Motor neuron (in vitro differentiated cells): ENCODE data around the gene CHM. TPM values are rescaled to one million over a fixed set of nuclear protein-coding genes. Genes with fewer than 3 reads are reported as not detected.
"Not testable (repeated sequence)": the region's sequence is repeated elsewhere in the genome, so short reads cannot be mapped to it uniquely, and the experiment has no call there.

ENCODE experiments used
- ATAC-seq, 8 experiments: fragments of 200-7000 bp; cut with Tn5 transposase; replicated peaks in 6 of 8; 2 replicates each; pipeline ENCODE4 v1.8.0; 2021; ENCODE audit warnings: mild to moderate bottlenecking in 8 of 8, moderate library complexity in 8 of 8
- H3K27ac ChIP-seq, 2 donors: fragments of 250-450 bp; sonication (Bioruptor Pico); 2 replicates each; pipeline ENCODE4 v1.9.0; 2021; ENCODE audit warnings: antibody characterized with exemption in 2 of 2, mild to moderate bottlenecking in 2 of 2, moderate library complexity in 1 of 2
- H3K4me1 ChIP-seq, 2 donors: fragments of 250-450 bp; sonication (Bioruptor Pico); replicated peaks in 1 of 2; 2 replicates each; pipeline ENCODE4 v1.6.1; 2021; ENCODE audit warnings: antibody characterized with exemption in 2 of 2, mild to moderate bottlenecking in 2 of 2, moderate library complexity in 1 of 2
- H3K4me3 ChIP-seq, 5 donors: fragments of 250-450 bp; sonication (Bioruptor Pico); 2 replicates each; pipeline ENCODE4 v1.9.0; 2021; ENCODE audit warnings: antibody characterized with exemption in 5 of 5, mild to moderate bottlenecking in 5 of 5, moderate library complexity in 4 of 5
- WGBS, 10 experiments: fragments of 450-650 bp; shearing (Covaris generic); methylation state at CpG; one replicate each; pipeline ENCODE4 v1.0.0; 2022; 5-methylcytosine and 5-hydroxymethylcytosine counted together
- in situ Hi-C, 9 experiments: fragments of 400-800 bp; cut with MboI; loops; one replicate each; pipeline ENCODE4 v1.15.0; 2021; ENCODE audit warnings: low sequenced_read_pairs in 9 of 9, low pct_unique_long_range_greater_than_20kb in 2 of 9; ENCODE audit not compliant: unreplicated experiment in 9 of 9
- total RNA-seq, 8 experiments: library from RNA; unstranded; fragments of 300-600 nt; gene quantifications; 2 replicates each; pipeline versions ENCODE4 v1.2.3 to v1.2.4, GENCODE V29; 2022

Gene CHM
- total RNA-seq, 8 experiments from 2014 or later, result 10.8 to 44.6 (median 25.4) TPM

DNA sequence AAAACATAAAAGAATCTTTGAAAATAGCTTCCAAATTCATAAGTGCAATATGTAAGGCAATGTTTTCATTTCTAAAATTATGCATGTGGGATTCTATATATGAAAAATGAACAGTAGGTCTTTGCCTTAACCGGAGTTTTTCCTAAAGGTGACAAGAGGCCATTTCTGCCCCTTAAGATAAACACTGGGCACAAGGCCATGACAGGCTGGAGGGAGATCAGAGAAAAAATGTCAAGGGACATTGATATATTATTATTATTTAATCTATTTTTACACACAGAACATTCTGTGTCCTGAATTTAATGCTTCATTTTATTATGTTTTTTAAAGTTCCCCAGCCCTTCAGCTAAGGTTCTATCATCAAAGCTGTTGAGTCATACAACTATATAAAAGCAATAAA lies 118.8 kb downstream of the CHM start:
- in situ Hi-C loops, result no loop called here
- H3K4me1 ChIP-seq, result peaks cover 0 to 2% of the 10 kb centered on the region in 2 donors
- H3K27ac ChIP-seq, result no peak overlapping the region
- ATAC-seq, result no peak
- WGBS, 10 experiments, result 71 to 100% (median 86%) methylated on average over 1 of the region's 1 CpG; no CpG with 5 or more reads in 4 of the 10 experiments
- no peak overlapping the region for H3K4me3 ChIP-seq

DNA sequence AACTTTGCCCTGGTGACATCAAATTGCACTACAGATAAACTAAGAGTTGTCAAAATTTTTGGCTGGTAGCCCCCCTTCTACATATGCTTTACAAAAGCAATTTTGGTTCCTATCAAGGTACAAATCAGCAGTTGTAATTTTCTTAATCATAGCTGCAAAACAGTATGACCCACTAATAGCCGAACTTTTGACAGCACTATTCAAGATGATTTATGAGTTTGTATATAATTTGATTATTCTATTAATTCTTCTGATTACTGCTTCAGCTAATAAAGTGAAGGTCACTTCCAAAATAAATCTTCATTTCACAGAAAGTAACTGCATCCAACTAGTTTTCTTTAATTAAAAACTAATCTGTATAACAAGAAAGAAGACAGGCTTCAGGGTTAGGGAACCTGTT lies 119.6 kb downstream of the CHM start:
- 33 to 100% methylated on average over 1 of the region's 1 CpG; no CpG with 5 or more reads in 8 of the 10 experiments for WGBS, 10 experiments
- no peak overlapping the region for H3K27ac ChIP-seq
- no peak for ATAC-seq
- in situ Hi-C loops, result no loop called here
- no peak overlapping the region for H3K4me3 ChIP-seq
- H3K4me1 ChIP-seq, result peaks cover 0 to 2% of the 10 kb centered on the region in 2 donors

DNA sequence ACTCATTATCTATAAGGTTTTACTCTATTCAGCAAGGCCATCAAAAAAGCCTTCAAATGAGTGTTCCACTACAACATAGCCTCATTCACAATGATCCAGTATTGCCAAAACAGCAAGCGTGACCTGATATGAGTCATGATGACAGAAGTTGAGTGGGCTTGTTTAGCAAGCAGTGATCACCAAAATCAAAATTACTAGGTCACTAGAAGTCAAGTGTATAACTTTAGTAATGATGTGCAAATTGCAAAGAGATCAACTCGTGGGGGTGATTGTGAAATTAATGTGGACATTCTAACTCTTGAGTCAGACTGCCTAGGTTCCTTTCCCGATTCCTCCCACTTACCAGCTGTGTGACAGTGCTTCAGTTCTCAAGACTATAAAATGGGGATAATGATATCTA lies 124.5 kb downstream of the CHM start:
- in situ Hi-C loops, result no loop called here

DNA sequence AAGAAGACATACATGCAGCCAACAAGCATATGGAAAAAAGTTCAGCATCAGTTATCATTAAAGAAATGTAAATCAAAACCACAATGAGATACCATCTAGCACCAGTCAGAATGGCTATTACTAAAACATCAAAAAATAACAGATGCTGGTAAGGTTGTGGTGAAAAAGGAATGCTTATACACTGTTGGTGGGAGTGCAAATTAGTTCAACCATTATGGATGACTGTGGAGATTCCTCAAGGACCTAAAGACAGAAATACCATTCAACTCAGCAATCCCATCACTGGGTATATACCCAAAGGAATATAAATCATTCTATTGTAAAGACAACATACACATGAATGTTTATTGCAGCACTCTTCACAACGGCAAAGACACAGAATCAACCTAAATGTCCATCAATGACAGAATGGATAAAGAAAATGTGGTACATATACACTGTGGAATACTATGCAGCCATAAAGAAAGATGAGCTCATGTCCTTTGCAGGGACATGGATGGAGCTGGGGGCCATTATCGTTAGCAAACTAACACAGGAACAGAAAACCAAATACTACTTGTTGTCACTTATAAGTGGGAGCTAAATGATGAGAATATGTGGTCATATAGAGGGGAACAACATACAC lies 130.6 kb downstream of the CHM start:
- H3K4me1 ChIP-seq, H3K4me3 ChIP-seq, ATAC-seq, H3K27ac ChIP-seq, in situ Hi-C loops: not testable (repeated sequence)
- 0 to 100% (median 83%) methylated on average over 1 to 2 of the region's 2 CpGs; no CpG with 5 or more reads in 5 of the 10 experiments for WGBS, 10 experiments

More for the DNA sequence above, 124.5 kb downstream of the CHM start:
- Histone ChIP-seq H3K4me1 (no peaks in the 10 kb centered on the region), H3K27ac (no peak overlapping the region), H3K4me3 (no peak overlapping the region)
- WGBS, 10 experiments, result 20 to 100% (median 67%) methylated on average over 1 to 3 of the region's 3 CpGs; no CpG with 5 or more reads in 6 of the 10 experiments
- ATAC-seq, result no peak

DNA sequence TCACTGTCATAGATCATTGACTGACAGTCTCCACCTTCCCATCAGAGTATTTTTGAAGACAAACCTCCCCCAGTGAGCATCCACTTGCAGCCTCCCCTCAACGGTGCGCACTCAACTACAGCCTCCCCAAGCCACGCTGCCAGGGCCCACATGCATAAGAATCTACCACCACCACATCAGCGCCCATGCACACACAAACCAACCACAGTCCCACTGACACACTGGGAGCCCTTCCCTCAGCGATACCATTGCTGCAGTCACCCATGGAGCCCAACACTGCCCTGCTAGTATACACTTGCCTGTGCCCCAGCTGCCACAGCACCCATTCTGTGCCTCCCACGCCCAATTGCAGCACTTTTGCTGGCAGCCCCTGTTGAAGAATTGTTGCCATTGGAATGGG lies 132.9 kb downstream of the CHM start:
- Histone ChIP-seq H3K27ac (no peak overlapping the region), H3K4me3 (no peak overlapping the region), H3K4me1 (no peaks in the 10 kb centered on the region)
- in situ Hi-C loops, result no loop called here
- 71 to 100% (median 96%) methylated on average over 1 to 2 of the region's 6 CpGs; no CpG with 5 or more reads in 6 of the 10 experiments for WGBS, 10 experiments
- ATAC-seq, result no peak

DNA sequence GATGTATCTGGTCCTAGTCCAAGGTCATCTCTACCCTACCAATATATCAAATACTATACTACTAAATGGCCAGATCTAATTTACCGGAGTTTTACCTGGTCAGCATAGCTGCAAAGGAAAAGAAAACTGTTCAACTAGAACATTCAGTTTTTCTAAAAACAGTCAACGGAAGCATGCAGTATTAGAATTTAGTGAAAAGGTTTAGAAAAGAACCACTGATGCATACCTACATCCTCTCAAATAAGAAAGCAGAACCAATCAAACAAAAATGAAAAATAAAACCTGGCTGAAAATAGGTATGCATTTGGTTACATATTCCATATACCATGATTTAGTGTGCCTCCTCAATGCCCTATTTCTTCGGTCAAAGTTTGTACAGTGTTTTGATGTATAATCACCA lies 140.0 kb downstream of the CHM start:
- H3K4me3 ChIP-seq, result no peak overlapping the region
- in situ Hi-C loops, result no loop called here
- 57 to 100% (median 100%) methylated on average over 1 to 3 of the region's 3 CpGs; no CpG with 5 or more reads in 2 of the 10 experiments for WGBS, 10 experiments

DNA sequence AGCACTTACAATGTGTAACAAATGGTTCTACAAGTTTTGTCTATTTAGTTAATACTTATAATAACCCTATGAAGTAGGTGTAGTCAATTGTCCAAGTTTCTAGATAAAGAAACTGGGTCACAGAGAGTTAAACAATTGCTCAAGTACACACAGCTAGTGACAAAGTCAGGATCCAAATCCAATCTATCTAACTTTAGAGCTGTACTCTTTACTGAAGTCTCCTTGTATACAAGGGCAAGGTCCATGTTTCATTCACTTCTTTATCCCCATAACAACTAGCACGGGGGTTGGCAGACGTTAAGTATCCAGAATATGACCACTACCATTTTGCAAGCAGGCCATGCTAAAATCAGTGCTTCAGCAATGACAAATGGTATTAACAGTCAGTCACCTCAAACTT lies 141.0 kb downstream of the CHM start:
- Histone ChIP-seq H3K4me1 (no peaks in the 10 kb centered on the region), H3K27ac (no peak overlapping the region), H3K4me3 (no peak overlapping the region)
- WGBS, 10 experiments, result 33 to 93% (median 90%) methylated on average over 1 to 2 of the region's 2 CpGs; no CpG with 5 or more reads in 7 of the 10 experiments
- ATAC-seq, result no peak
- in situ Hi-C loops, result no loop called here

More for the DNA sequence above, 140.0 kb downstream of the CHM start:
- Histone ChIP-seq H3K4me1 (no peaks in the 10 kb centered on the region), H3K27ac (no peak overlapping the region)
- ATAC-seq, result no peak

DNA sequence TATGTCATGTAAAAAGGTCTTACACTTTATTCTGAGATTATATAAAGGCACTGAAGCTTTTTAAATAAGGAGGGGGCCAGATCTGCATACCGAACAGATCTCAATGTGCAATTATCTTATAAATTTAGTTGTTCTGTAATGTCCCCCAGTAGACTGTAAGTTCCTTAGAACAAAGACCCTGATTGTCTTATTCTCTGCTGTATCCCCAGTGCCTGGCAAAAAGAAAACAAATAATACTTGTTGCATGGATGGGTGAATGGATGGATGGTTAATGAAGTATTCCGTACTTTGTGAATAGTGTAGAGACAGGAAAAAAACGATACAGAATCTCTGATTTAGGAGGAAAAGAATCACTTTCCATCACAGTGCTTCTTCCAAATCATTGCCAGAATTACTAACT lies 141.5 kb downstream of the CHM start:
- Histone ChIP-seq H3K27ac (no peak overlapping the region), H3K4me3 (no peak overlapping the region), H3K4me1 (no peaks in the 10 kb centered on the region)
- 72 to 100% (median 100%) methylated on average over 1 to 2 of the region's 3 CpGs; no CpG with 5 or more reads in 6 of the 10 experiments for WGBS, 10 experiments
- ATAC-seq, result no peak
- in situ Hi-C loops, result no loop called here

DNA sequence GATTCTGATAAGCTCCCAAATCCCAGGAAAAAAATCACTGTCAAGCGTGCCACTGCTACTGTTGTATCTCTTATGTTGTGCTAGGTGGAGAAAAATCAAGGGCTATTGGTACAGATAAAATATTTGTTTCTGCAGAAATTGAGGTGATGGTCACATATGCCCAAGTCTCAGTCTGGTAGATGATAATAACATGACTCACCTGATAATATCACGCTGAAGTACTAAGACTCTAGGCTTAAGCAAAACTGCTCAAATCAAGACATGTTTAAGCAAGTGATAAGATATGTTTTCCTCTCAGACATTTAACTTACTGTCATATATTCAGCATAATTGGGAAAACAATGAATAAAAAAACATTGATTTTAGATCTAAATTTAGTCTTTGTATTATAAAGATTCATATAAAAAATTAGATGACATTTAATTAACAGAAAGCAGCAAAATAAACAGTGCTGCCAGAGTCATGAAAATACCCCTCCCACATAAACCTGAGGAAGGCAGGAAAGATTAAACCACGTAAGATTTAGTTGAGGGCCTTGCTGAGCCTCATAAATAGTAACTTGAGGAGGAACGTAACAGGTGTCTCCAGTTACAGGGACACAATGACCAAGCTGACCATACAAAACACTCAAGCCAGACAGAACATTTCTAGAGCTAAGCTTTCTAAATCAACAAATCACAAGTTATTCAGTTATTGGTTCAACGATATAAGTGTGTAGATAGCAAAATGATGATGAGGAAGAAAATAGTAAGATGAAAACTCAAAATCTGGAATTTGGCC lies 143.5 kb downstream of the CHM start:
- in situ Hi-C loops, result no loop called here
- H3K4me3 ChIP-seq, result no peak overlapping the region
- H3K27ac ChIP-seq, result no peak overlapping the region
- no peaks in the 10 kb centered on the region for H3K4me1 ChIP-seq
- WGBS, 10 experiments, result 66 to 100% (median 100%) methylated on average over 1 to 5 of the region's 5 CpGs; no CpG with 5 or more reads in 3 of the 10 experiments
- ATAC-seq, result no peak

DNA sequence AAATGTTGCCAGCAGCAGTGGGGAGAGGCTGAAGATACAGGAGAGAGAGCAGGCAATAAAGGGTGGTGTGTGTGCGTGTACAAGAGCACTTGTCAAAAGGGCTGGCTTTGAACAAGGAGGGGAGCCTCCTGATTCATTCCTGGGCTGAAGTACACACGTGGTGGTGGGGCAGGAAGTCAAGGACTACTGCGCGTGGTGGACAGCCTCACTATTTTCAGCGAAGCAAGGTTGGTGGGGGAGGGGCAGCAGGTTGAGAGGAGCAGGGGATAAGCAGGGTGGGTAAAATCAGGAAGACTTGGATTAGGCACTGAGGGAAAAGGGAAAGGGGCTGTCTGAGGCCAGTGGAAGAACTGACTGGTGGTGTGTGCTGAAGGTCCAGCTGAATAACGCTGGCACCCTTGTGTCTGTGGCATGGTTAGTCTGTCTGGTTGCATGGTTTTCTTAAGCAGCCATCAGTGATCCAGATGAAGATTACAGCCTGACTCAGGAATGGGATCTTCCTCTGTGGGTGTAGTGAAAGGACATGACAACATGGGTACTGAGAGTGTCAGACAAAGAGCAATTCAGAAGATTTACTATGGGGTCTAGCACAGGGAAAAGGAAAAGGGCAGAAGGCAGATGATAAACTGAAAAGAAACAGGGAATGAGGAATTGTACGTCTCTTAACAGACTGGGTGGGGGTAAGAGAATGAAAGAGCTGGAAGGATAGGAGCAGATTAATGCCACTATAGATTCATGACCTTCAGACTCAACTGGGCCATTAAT lies 149.8 kb downstream of the CHM start:
- in situ Hi-C loops, result no loop called here
- no peak overlapping the region for H3K4me3 ChIP-seq
- WGBS, 10 experiments, result 0 to 54% methylated on average over 1 to 5 of the region's 7 CpGs; no CpG with 5 or more reads in 8 of the 10 experiments

DNA sequence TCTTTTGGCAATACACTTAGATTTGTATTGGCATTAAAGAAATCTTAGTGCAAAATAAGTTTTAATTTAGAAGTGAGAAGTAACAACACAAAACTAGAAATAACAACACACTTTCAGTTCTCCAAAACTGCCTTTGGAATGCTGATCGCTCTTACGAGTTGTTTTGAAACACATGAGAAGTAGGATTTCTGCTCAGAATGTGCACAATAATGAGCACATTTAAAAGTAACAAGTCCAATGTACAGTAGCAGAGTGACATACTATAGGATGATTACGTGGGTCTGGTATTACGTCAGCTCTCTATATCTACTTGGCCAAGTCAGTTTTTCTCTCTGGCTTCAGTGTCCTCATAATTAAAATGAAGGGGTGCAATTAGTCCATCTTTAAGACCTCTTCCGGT lies 164.8 kb downstream of the CHM start:
- 47 to 100% (median 93%) methylated on average over 1 to 5 of the region's 5 CpGs; no CpG with 5 or more reads in 4 of the 10 experiments for WGBS, 10 experiments
- in situ Hi-C loops, result no loop called here
- Histone ChIP-seq H3K27ac (no peak overlapping the region), H3K4me1 (no peaks in the 10 kb centered on the region), H3K4me3 (no peak overlapping the region)
- no peak for ATAC-seq

More for the DNA sequence above, 149.8 kb downstream of the CHM start:
- Histone ChIP-seq H3K27ac (peak overlapping the region; percentile 73 to 91), H3K4me1 (peaks cover 2 to 13% of the 10 kb centered on the region in 2 donors)
- peak in 5 of 8 experiments; percentile 67 to 87 (median 83) for ATAC-seq

DNA sequence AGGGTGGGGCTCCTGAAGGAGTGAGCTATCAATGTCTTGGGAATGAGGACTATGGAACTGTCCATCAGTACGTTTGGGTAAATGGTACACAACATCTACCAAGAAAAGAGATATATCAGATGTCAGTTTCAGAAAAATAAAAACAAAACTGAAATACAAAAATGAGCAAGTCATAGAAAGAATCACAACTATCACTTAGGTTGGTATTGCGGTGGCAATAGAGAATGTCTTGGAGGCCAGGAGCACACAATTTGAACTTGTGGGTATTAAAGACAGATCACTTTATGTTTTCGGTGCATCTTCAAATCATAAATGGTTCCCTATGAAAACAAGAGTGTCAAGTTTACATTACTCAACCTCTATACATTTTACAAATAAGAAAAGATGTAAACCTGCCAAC lies 176.8 kb downstream of the CHM start:
- WGBS, 10 experiments, result 21 to 100% (median 83%) methylated on average over 1 to 3 of the region's 3 CpGs; no CpG with 5 or more reads in 4 of the 10 experiments
- H3K4me3 ChIP-seq, result no peak overlapping the region
- ATAC-seq, result no peak
- no peaks in the 10 kb centered on the region for H3K4me1 ChIP-seq
- in situ Hi-C loops, result no loop called here
- H3K27ac ChIP-seq, result no peak overlapping the region

DNA sequence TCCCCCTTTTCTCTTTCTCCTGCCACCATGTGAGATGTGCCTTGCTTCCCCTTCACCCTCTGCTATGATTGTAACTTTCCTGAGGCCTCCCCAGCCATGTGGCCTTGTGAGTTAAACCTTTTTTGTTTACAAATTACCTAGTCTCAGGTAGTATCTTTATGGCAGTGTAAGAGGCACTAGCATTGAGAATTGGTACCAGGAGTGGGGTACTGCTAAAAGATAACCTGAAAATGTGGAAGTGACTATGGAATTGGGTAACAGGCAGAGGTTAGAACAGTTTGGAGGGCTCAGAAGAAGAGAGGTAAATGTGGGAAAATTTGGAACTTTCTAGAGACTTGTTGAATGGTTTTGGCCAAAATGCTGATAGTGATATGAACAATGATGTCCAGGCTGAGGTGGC lies 182.0 kb downstream of the CHM start:
- no peak for ATAC-seq
- no peak overlapping the region for H3K4me3 ChIP-seq
- H3K4me1 ChIP-seq, result no peaks in the 10 kb centered on the region
- in situ Hi-C loops, result no loop called here
- H3K27ac ChIP-seq, result no peak overlapping the region
